ENCODE data around the gene MINDY4. TPM values are rescaled to one million over a fixed set of nuclear protein-coding genes. Genes with fewer than 3 reads are reported as not detected.

The MINDY4 gene
- total RNA-seq, 1 experiment from 2014 or later = 2.1 TPM

DNA sequence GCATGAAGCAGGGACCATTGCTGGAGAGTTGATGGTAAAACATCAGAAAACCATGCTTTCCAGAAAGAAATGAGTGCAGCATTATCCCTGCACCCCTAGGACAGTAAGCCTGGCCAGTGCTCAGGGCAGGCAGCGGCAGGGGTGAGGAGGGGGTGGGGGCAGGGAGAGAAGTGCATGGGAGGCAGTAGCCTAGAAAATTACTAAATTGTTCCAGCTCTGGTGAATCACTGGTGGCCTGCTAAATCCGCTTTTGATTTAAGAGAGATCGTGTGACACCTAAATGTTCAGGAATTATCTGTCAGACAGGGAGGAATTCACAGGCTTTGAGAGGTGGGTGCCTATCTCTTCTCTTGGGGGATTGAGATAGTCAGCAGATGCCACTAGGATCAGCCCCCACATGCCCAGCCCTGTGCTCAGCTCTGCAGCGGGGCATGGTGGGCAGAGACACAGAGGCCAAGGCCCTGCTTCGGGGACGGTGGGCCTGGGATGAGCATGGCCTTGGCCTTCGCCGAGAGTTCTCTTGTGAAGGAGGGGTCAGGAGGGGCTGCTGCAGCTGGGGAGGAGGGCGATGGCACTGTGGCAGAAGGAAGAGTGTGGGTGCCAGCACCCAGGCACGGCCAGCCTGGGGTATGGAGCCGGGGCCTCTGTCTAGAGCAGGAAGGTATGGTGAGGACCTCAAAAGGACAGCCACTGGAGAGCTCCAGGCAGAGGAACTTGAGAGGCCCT, 135.5 kb downstream of the MINDY4 start:
- Mint-ChIP-seq H3K4me1 (ENCODE audit: low read depth, unreplicated experiment) (peaks cover 11% of the 10 kb centered on the region), H3K36me3 (ENCODE audit: insufficient read depth, unreplicated experiment) (no peaks in the 10 kb centered on the region), H3K27me3 (ENCODE audit: insufficient read depth, unreplicated experiment) (no peaks in the 10 kb centered on the region), H3K9me3 (ENCODE audit: unreplicated experiment) (no peaks in the 10 kb centered on the region), H3K4me3 (ENCODE audit: unreplicated experiment) (no peak overlapping the region), H3K27ac (ENCODE audit: unreplicated experiment) (no peak overlapping the region)
- CTCF ChIA-PET = no interaction called here
- no peak overlapping the region for H3K4me3 ChIP-seq (ENCODE audit: low read depth, low read length)
- no peak for DNase-seq
- intact Hi-C loops (cut with micrococcal nuclease; ENCODE audit: unreplicated experiment) = no loop called here
- H3K4me1 ChIP-seq = no peaks in the 10 kb centered on the region; the same call in 1 of the 2 replicates
- H3K36me3 ChIP-seq (ENCODE audit: control insufficient read depth, insufficient read depth, low read length) = no peaks in the 10 kb centered on the region
- POLR2A ChIA-PET = no interaction called here
- TF ChIP-seq, protein P1, sequence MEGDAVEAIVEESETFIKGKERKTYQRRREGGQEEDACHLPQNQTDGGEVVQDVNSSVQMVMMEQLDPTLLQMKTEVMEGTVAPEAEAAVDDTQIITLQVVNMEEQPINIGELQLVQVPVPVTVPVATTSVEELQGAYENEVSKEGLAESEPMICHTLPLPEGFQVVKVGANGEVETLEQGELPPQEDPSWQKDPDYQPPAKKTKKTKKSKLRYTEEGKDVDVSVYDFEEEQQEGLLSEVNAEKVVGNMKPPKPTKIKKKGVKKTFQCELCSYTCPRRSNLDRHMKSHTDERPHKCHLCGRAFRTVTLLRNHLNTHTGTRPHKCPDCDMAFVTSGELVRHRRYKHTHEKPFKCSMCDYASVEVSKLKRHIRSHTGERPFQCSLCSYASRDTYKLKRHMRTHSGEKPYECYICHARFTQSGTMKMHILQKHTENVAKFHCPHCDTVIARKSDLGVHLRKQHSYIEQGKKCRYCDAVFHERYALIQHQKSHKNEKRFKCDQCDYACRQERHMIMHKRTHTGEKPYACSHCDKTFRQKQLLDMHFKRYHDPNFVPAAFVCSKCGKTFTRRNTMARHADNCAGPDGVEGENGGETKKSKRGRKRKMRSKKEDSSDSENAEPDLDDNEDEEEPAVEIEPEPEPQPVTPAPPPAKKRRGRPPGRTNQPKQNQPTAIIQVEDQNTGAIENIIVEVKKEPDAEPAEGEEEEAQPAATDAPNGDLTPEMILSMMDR (IDR thresholded peaks at IDR 0.05; ENCODE audit: insufficient read depth in 1 of 2, low read depth in 1 of 2, low read length in 1 of 2, severe bottlenecking in 1 of 2, unreplicated experiment in 1 of 2) = no peak
- H3K9me3 ChIP-seq = no peaks in the 10 kb centered on the region
- H3K27me3 ChIP-seq (replicated peaks; ENCODE audit: control insufficient read depth, insufficient read depth, low read length) = no peaks in the 10 kb centered on the region
- BruUV-seq (replicated peaks) = no TSS peak

DNA sequence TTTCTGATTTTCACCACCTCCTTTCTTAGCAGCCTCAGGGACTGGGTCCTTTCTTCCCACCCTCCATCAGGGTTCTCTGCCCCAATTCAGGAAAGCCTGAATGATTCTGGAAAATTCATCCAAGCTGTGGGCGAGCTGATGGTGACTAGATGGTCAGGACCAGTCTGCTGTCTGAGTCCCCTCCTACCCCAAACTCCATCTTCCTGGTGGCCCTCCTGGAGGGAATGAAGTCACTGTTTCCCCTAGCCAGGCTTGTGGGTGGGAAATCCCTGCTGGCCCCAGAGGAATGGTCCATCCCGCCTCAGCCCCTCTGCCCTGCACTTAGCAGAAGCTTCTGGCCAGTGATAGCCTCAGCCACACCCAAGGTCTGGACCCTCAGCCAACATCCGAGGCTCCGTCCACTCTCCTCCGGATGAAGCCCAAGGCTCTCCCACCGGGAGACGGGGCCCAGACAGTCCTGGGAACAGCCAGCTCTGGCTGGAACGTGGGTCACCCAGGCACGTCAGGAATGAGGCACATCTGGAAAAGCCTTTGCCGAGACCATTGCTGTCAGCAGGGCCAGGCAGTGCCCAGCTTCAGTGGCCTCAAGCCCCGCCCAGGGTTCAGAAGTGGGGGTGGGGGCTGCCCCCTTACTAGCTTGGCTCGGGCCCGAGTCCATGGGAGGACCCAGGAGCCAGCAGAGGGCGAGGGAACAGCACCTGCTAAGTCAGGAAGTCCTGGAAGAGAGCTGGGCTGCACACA, 136.5 kb downstream of the MINDY4 start:
- Histone ChIP-seq H3K9me3 (no peaks in the 10 kb centered on the region), H3K36me3 (ENCODE audit: control insufficient read depth, insufficient read depth, low read length) (no peaks in the 10 kb centered on the region), H3K4me3 (ENCODE audit: low read depth, low read length) (no peak overlapping the region), H3K4me1 (no peaks in the 10 kb centered on the region; the same call in 1 of the 2 replicates), H3K27me3 (replicated peaks; ENCODE audit: control insufficient read depth, insufficient read depth, low read length) (no peaks in the 10 kb centered on the region)
- Mint-ChIP-seq H3K4me1 (ENCODE audit: low read depth, unreplicated experiment) (peaks cover 11% of the 10 kb centered on the region), H3K4me3 (ENCODE audit: unreplicated experiment) (no peak overlapping the region), H3K27ac (ENCODE audit: unreplicated experiment) (no peak overlapping the region), H3K9me3 (ENCODE audit: unreplicated experiment) (no peaks in the 10 kb centered on the region), H3K27me3 (ENCODE audit: insufficient read depth, unreplicated experiment) (no peaks in the 10 kb centered on the region), H3K36me3 (ENCODE audit: insufficient read depth, unreplicated experiment) (no peaks in the 10 kb centered on the region)
- intact Hi-C loops (cut with micrococcal nuclease; ENCODE audit: unreplicated experiment) = no loop called here
- CTCF ChIA-PET = interaction anchor here (0.5 kb wide), 1 partner anchor 12 kb away, joined by 4 read pairs; no protein-coding TSS in a partner anchor
- BruUV-seq (replicated peaks) = no TSS peak
- POLR2A ChIA-PET = no interaction called here
- no peak for DNase-seq
- TF ChIP-seq, protein P1 (IDR thresholded peaks at IDR 0.05; ENCODE audit: insufficient read depth in 1 of 2, low read depth in 1 of 2, low read length in 1 of 2, severe bottlenecking in 1 of 2, unreplicated experiment in 1 of 2) = no peak

DNA sequence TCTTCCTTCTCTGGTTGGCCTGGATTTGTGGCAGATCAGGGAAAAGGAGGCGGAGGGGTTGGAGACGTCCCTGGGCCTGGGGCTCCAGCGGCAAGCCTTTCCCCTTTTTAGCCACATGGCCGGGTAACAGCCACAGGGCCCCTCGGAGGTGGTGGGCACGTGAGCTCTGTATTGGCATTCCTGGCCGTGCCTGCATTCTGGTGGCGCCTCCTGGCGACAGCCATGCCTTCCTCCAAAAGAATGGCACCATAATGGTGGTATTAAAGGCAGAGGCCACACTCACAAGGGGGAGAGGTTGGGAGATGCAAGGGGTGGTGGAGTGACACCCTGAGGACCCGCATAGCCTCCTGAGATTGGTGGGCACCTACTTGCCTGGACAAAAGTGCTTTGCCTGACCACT, 137.5 kb downstream of the MINDY4 start:
- Mint-ChIP-seq H3K9me3 (ENCODE audit: unreplicated experiment) (no peaks in the 10 kb centered on the region), H3K36me3 (ENCODE audit: insufficient read depth, unreplicated experiment) (no peaks in the 10 kb centered on the region), H3K4me1 (ENCODE audit: low read depth, unreplicated experiment) (peaks cover 15% of the 10 kb centered on the region), H3K27me3 (ENCODE audit: insufficient read depth, unreplicated experiment) (no peaks in the 10 kb centered on the region), H3K27ac (ENCODE audit: unreplicated experiment) (no peak overlapping the region), H3K4me3 (ENCODE audit: unreplicated experiment) (no peak overlapping the region)
- intact Hi-C loops (cut with micrococcal nuclease; ENCODE audit: unreplicated experiment) = no loop called here
- Histone ChIP-seq H3K27me3 (replicated peaks; ENCODE audit: control insufficient read depth, insufficient read depth, low read length) (no peaks in the 10 kb centered on the region), H3K4me1 (peaks cover 9% of the 10 kb centered on the region), H3K9me3 (no peaks in the 10 kb centered on the region), H3K36me3 (ENCODE audit: control insufficient read depth, insufficient read depth, low read length) (no peaks in the 10 kb centered on the region), H3K4me3 (ENCODE audit: low read depth, low read length) (no peak overlapping the region)
- ChIA-PET POLR2A (no interaction called here), CTCF (no interaction called here)
- DNase-seq = no peak
- no TSS peak for BruUV-seq (replicated peaks)
- TF ChIP-seq, protein P1 (IDR thresholded peaks at IDR 0.05; ENCODE audit: insufficient read depth in 1 of 2, low read depth in 1 of 2, low read length in 1 of 2, severe bottlenecking in 1 of 2, unreplicated experiment in 1 of 2) = no peak
